ENCODE data around the gene CDH4.

GRCh38 chr20:61353261-61354000 lies 101.4 kb downstream of the CDH4 start:
- no peak for TF ChIP-seq POLR2AphosphoS5 (IDR thresholded peaks at IDR 0.05; ENCODE audit: low read depth, low read length)
- no peak for TF ChIP-seq SIN3A (IDR thresholded peaks at IDR 0.05; ENCODE audit: borderline replicate concordance, insufficient read depth, low read length)

Measured in PFSK-1 (cell line).